H1 (cell line): Measurements from ENCODE around the gene ELMO2. TPM values are rescaled to one million over a fixed set of nuclear protein-coding genes. Genes with fewer than 3 reads are reported as not detected.
"Not testable (repeated sequence)": the region's sequence is repeated elsewhere in the genome, so short reads cannot be mapped to it uniquely, and the experiment has no call there.

Experiments used
- CTCF ChIA-PET: fragments of 300-600 bp; sonication (Branson Sonifier 250); formaldehyde crosslinking; loops from one replicate; lab custom pipeline; 2021; ENCODE audit not compliant: partially characterized antibody; lab: Charles Lee
- POLR2A ChIA-PET: fragments of 300-600 bp; sonication (Branson Sonifier 250); formaldehyde crosslinking; loops from one replicate; lab custom pipeline; 2021; ENCODE audit warnings: inconsistent platforms; ENCODE audit not compliant: partially characterized antibody; lab: Charles Lee
- DNase-seq, 2 experiments: peaks; one replicate each; pipeline versions ENCODE4 v3.0.0 to v3.0.0-alpha.2; 2010 to 2022; ENCODE audit warnings: low spot score in 2 of 2, low read depth in 1 of 2, mixed read lengths in 1 of 2
- FAIRE-seq: peaks from 2 replicates; lab custom pipeline; 2011; peaks lifted over from hg19 to GRCh38; lab: Jason Lieb, UNC
- H2AFZ ChIP-seq: 2 replicates; pipeline ENCODE4 v1.8.1; 2012; ENCODE audit warnings: low read length, inconsistent platforms
- H2AK5ac ChIP-seq: 2 replicates; pipeline ENCODE4 v1.6.1; 2013; ENCODE audit warnings: low read depth, low read length
- H2BK120ac ChIP-seq: replicated peaks from 2 replicates; pipeline ENCODE3; 2013; ENCODE audit warnings: low read depth, low read length, inconsistent platforms
- H2BK12ac ChIP-seq: 2 replicates; pipeline ENCODE4 v1.6.1; 2013; ENCODE audit warnings: low read depth, low read length
- H2BK15ac ChIP-seq: 2 replicates; pipeline ENCODE4 v1.6.1; 2013; ENCODE audit warnings: low read length
- H2BK20ac ChIP-seq: 2 replicates; pipeline ENCODE4 v1.6.1; 2013; ENCODE audit warnings: low read length
- H2BK5ac ChIP-seq: 2 replicates; pipeline ENCODE4 v1.6.1; 2013; ENCODE audit warnings: low read depth, low read length
- H3K14ac ChIP-seq: 2 replicates; pipeline ENCODE4 v1.6.1; 2013; ENCODE audit warnings: inconsistent platforms; ENCODE audit not compliant: insufficient read length
- H3K18ac ChIP-seq: 2 replicates; pipeline ENCODE4 v1.6.1; 2013; ENCODE audit warnings: low read length; ENCODE audit errors: extremely low read depth
- H3K23ac ChIP-seq: 2 replicates; pipeline ENCODE4 v1.6.1; 2013; ENCODE audit warnings: inconsistent platforms; ENCODE audit not compliant: insufficient read length
- H3K23me2 ChIP-seq: 2 replicates; pipeline ENCODE4 v1.6.1; 2013; ENCODE audit warnings: low read depth, low read length
- H3K27ac ChIP-seq: 2 replicates; pipeline ENCODE4 v1.6.1; 2011; ENCODE audit warnings: low read depth, low read length, inconsistent platforms
- H3K27me3 ChIP-seq, 4 experiments: replicated peaks in 1 of 4; 1 replicate in 1 of 4; 2 replicates in 3 of 4; pipeline versions ENCODE4 v1.6.1 to v1.8.1; 2011 to 2013; ENCODE audit warnings: low read length in 3 of 4, mild to moderate bottlenecking in 3 of 4, inconsistent platforms in 2 of 4, mixed read lengths in 2 of 4, moderate library complexity in 1 of 4; ENCODE audit not compliant: control insufficient read depth in 3 of 4, insufficient read depth in 3 of 4; ENCODE audit errors: extremely low read depth in 1 of 4
- H3K36me3 ChIP-seq, 4 experiments: 2 replicates each; pipeline versions ENCODE4 v1.6.1 to v1.8.1; 2011 to 2013; ENCODE audit warnings: mild to moderate bottlenecking in 4 of 4, low read length in 3 of 4, moderate library complexity in 2 of 4, control low read depth in 1 of 4, inconsistent platforms in 1 of 4; ENCODE audit not compliant: insufficient read depth in 4 of 4, control insufficient read depth in 2 of 4
- H3K4ac ChIP-seq: replicated peaks from 2 replicates; pipeline ENCODE3; 2013; ENCODE audit warnings: low read length, low read depth, mixed read lengths, inconsistent platforms; ENCODE audit not compliant: insufficient read length
- H3K4me1 ChIP-seq, 4 experiments: replicated peaks in 1 of 4; 1 replicate in 1 of 4; 2 replicates in 3 of 4; pipeline versions ENCODE4 v1.6.1 to v1.8.1; 2011 to 2013; ENCODE audit warnings: low read length in 3 of 4, inconsistent platforms in 2 of 4, mixed read lengths in 1 of 4; ENCODE audit not compliant: insufficient read depth in 4 of 4, control insufficient read depth in 3 of 4
- H3K4me2 ChIP-seq, 2 experiments: 2 replicates each; pipeline versions ENCODE4 v1.6.1 to v1.8.1; 2011 to 2013; ENCODE audit warnings: low read depth in 2 of 2, low read length in 2 of 2, control low read depth in 1 of 2, inconsistent platforms in 1 of 2, mild to moderate bottlenecking in 1 of 2; ENCODE audit not compliant: insufficient read depth in 1 of 2
- H3K4me3 ChIP-seq, 4 experiments: fragments of 200-600, 300-600 bp in 1 of 4; sonication (generic), shearing (Covaris generic), sonication (Bioruptor Twin) in 1 of 4; 2 replicates each; pipeline versions ENCODE4 v1.5.1 to v1.8.1; 2011 to 2016; ENCODE audit warnings: low read length in 4 of 4, low read depth in 3 of 4, control low read depth in 2 of 4, inconsistent platforms in 2 of 4, mild to moderate bottlenecking in 2 of 4, mixed read lengths in 1 of 4, moderate library complexity in 1 of 4; ENCODE audit not compliant: insufficient read depth in 2 of 4; ENCODE audit errors: extremely low read depth in 1 of 4
- H3K56ac ChIP-seq: replicated peaks from 2 replicates; pipeline ENCODE3; 2013; ENCODE audit warnings: low read depth, mild to moderate bottlenecking, mixed read lengths, low read length, inconsistent platforms; ENCODE audit not compliant: insufficient read length
- H3K79me1 ChIP-seq: 2 replicates; pipeline ENCODE4 v1.6.1; 2013; ENCODE audit warnings: low read depth, low read length, control low read depth
- H3K79me2 ChIP-seq, 2 experiments: 2 replicates each; pipeline versions ENCODE4 v1.6.1 to v1.8.1; 2012 to 2013; ENCODE audit warnings: low read length in 2 of 2, mild to moderate bottlenecking in 2 of 2, inconsistent platforms in 1 of 2; ENCODE audit not compliant: insufficient read depth in 2 of 2, control insufficient read depth in 1 of 2
- H3K9ac ChIP-seq, 4 experiments: replicated peaks in 1 of 4; 1 replicate in 1 of 4; 2 replicates in 3 of 4; pipeline versions ENCODE4 v1.6.1 to v1.8.1; 2011 to 2013; ENCODE audit warnings: low read depth in 3 of 4, low read length in 3 of 4, control low read depth in 2 of 4, mild to moderate bottlenecking in 2 of 4, moderate library complexity in 2 of 4, inconsistent platforms in 1 of 4; ENCODE audit errors: extremely low read depth in 1 of 4
- H3K9me3 ChIP-seq, 2 experiments: 2 replicates each; pipeline versions ENCODE4 v1.6.1 to v1.8.1; 2012 to 2013; ENCODE audit warnings: mild to moderate bottlenecking in 2 of 2, moderate library complexity in 2 of 2, control low read depth in 1 of 2, inconsistent platforms in 1 of 2, low read depth in 1 of 2, low read length in 1 of 2, mixed read lengths in 1 of 2; ENCODE audit not compliant: insufficient read depth in 2 of 2
- H4K20me1 ChIP-seq, 2 experiments: replicated peaks in 1 of 2; 2 replicates each; pipeline versions ENCODE3 to v1.8.1; 2011 to 2013; ENCODE audit warnings: inconsistent platforms in 2 of 2, low read length in 2 of 2, mild to moderate bottlenecking in 1 of 2; ENCODE audit not compliant: insufficient read depth in 2 of 2, control insufficient read depth in 1 of 2
- H4K5ac ChIP-seq: 2 replicates; pipeline ENCODE4 v1.6.1; 2013; ENCODE audit warnings: low read length, low read depth, mixed read lengths, inconsistent platforms; ENCODE audit not compliant: insufficient read length
- H4K8ac ChIP-seq: 2 replicates; pipeline ENCODE4 v1.8.0; 2013; ENCODE audit warnings: mild to moderate bottlenecking, moderate library complexity, low read length, inconsistent platforms; ENCODE audit not compliant: insufficient read depth; ENCODE audit errors: extremely low read depth
- H4K91ac ChIP-seq: replicated peaks from 2 replicates; pipeline ENCODE3; 2013; ENCODE audit warnings: low read length, mixed read lengths, inconsistent platforms; ENCODE audit not compliant: insufficient read length
- WGBS, 2 experiments: shearing (Covaris generic) in 1 of 2; methylation state at CpG; one replicate each; pipeline versions ENCODE4 v1.1.6 to v1.1.7; 2013 to 2015; ENCODE audit warnings: low lambda C conversion rate in 2 of 2, mixed read lengths in 2 of 2, inconsistent platforms in 1 of 2, low coverage in 1 of 2, missing lambda C conversion rate in 1 of 2; ENCODE audit not compliant: insufficient replicate concordance in 2 of 2, insufficient coverage in 1 of 2, insufficient read length in 1 of 2; ENCODE audit errors: extremely low coverage in 1 of 2, missing lambda C conversion rate in 1 of 2; 5-methylcytosine and 5-hydroxymethylcytosine counted together
- polyA plus RNA-seq, 7 experiments: library from polyadenylated mRNA; depleted of rRNA in 3 of 7; stranded (reverse) in 5 of 7; unstranded in 2 of 7; fragments of >200 nt in 5 of 7; fragments of 200-250 nt in 2 of 7; gene quantifications; 1 replicate in 5 of 7; 2 replicates in 1 of 7; 4 replicates in 1 of 7; pipeline versions ENCODE4 v1.2.1 to v1.2.3, GENCODE V29; 2011 to 2013; ENCODE audit warnings: missing spikeins in 2 of 7, mixed read lengths in 2 of 7
- total RNA-seq: library from RNA; stranded (reverse); fragmentation: NEBNext Ultra II Directional; extraction: Animal tissue kit (Norgen Biotek cat#: 25700); gene quantifications from 2 replicates; pipeline ENCODE4 v1.2.1, GENCODE V29; 2021

Gene ELMO2
- total and polyA plus RNA-seq, 2 of the 8 experiments (the other 6 are each of a cell fraction or from before 2014, with no cell fraction given) = 34.3 to 39.7 TPM

DNA sequence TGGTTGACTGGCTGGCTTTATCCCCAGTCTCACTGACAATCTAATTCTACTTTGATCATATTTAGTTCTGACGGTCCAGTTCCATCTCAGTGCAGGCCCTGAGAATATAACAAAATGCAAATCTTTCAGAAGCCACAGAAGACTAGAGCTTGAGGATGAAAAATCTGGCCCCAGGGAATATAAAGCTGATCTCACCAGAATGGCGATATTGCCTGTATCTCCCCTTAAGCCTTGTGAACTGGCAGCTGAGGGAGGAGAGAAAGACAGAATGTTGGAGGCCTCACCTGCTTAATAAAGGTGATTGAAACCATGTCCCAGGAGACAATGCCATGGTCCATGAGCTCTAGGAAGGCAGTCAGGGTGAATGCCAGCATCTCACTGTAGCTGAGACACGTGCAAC is 19.4 kb downstream of the ELMO2 start:
- H4K91ac ChIP-seq, DNase-seq, H3K9ac ChIP-seq, H3K27me3 ChIP-seq, H2BK12ac ChIP-seq, FAIRE-seq, H3K4me2 ChIP-seq, H3K14ac ChIP-seq, H3K4me3 ChIP-seq, H3K79me2 ChIP-seq, H3K56ac ChIP-seq, H4K8ac ChIP-seq, H3K4ac ChIP-seq, H2BK120ac ChIP-seq, H3K79me1 ChIP-seq, H3K27ac ChIP-seq, H3K9me3 ChIP-seq, H3K18ac ChIP-seq, H2BK5ac ChIP-seq, H4K20me1 ChIP-seq, H2AK5ac ChIP-seq, H3K23ac ChIP-seq, H2BK20ac ChIP-seq, H3K4me1 ChIP-seq, H2AFZ ChIP-seq, H2BK15ac ChIP-seq, H3K23me2 ChIP-seq, H4K5ac ChIP-seq: not testable (repeated sequence)
- ChIA-PET POLR2A (interaction anchor here (0.6 to 1.8 kb wide), 4 partner anchors 12 to 23 kb away, joined by 3 to 5 read pairs (median 4); no protein-coding TSS in a partner anchor), CTCF (interaction anchor here (0.9 to 1.8 kb wide), 5 partner anchors 37 to 235 kb away, joined by 3 to 4 read pairs (median 4); no protein-coding TSS in a partner anchor)
- peaks cover 17 to 71% (median 53%) of the 10 kb centered on the region in 4 experiments for H3K36me3 ChIP-seq
- 94% methylated on average over 3 of the region's 3 CpGs; no CpG with 5 or more reads in 1 of the 2 experiments for WGBS, 2 experiments
